ENCODE measurements around the gene GBGT1.

The GBGT1 gene

DNA sequence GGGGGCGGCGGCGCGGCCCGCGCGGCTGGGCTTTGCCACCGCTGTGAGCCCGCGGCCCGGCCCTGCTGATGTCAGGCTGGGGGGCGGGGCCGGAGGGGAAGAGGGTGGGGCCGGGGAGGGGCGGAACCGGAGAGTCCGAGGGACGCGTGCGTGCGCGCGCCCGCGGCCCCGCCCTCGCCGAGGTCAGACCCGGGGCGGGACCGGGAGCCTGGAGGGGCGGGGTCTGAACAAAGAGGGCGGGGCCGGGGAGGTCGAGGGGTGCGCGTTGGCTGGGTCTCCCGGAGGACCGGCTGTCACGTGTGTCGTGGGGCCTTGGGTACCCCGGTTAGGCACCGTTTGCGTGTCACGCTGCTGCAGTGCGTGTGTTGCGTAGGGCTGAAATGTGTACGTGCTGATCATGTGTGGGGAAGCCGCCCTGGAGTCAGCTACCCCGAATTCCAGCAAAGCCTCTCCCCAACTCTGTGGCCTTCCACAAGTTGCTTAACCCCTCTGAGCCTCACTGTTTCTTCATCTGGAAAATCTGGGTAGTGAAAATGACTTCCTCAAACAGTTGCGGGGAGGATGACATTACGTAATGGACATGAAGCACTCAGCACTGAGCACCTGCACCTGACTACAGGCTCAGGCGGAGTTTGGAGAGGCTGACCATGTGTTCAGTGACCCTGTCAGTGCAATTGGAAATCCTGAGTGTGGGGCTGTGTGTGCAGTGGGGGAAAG is 42.4 kb downstream of the GBGT1 start, which contains the start of gene RALGDS:
RALGDS (minus strand) TSS at position 43 of the 717 bp plus-strand sequence. CDS start 86 bp downstream, outside the sequence.
- H3K36me3 ChIP-seq (ENCODE audit: control insufficient read depth in 1 of 2, insufficient read depth in 2 of 2, low read length in 2 of 2) = no peaks in the 10 kb centered on the region
- H3K9me3 ChIP-seq (ENCODE audit: control insufficient read depth in 1 of 2, low read length in 2 of 2) = no peaks in the 10 kb centered on the region
- H3K4me1 ChIP-seq (ENCODE audit: control insufficient read depth in 1 of 2, insufficient read depth in 2 of 2, low read length in 2 of 2) = peaks cover 67 to 84% of the 10 kb centered on the region in 2 donors
- peak within 1 kb of the TSS; percentile 87 to 93 for H3K9ac ChIP-seq (ENCODE audit: low read depth in 1 of 2, low read length in 2 of 2)
- peak within 1 kb of the TSS; percentile 82 to 83 for H3K4me3 ChIP-seq (ENCODE audit: low read depth in 1 of 2, low read length in 2 of 2)
- no peaks in the 10 kb centered on the region for H3K27me3 ChIP-seq (ENCODE audit: control insufficient read depth in 1 of 2, insufficient read depth in 2 of 2, low read length in 2 of 2)
- H3K27ac ChIP-seq (ENCODE audit: low read depth, low read length) = peak within 1 kb of the TSS; percentile 82

- Histone ChIP-seq H3K36me3 (ENCODE audit: control insufficient read depth in 1 of 2, insufficient read depth in 2 of 2, low read length in 2 of 2) (no peaks in the 10 kb centered on the region), H3K9me3 (ENCODE audit: control insufficient read depth in 1 of 2, low read length in 2 of 2) (no peaks in the 10 kb centered on the region), H3K9ac (ENCODE audit: low read depth in 1 of 2, low read length in 2 of 2) (peak overlapping the region; percentile 87 to 93), H3K4me1 (ENCODE audit: control insufficient read depth in 1 of 2, insufficient read depth in 2 of 2, low read length in 2 of 2) (peaks cover 71 to 87% of the 10 kb centered on the region in 2 donors), H3K4me3 (ENCODE audit: low read depth in 1 of 2, low read length in 2 of 2) (peak overlapping the region; percentile 82 to 83), H3K27ac (ENCODE audit: low read depth, low read length) (peak overlapping the region; percentile 73), H3K27me3 (ENCODE audit: control insufficient read depth in 1 of 2, insufficient read depth in 2 of 2, low read length in 2 of 2) (no peaks in the 10 kb centered on the region)
Measured at GRCh38 chr9:133120501-133121197, 43.1 kb downstream of the GBGT1 start.

DNA sequence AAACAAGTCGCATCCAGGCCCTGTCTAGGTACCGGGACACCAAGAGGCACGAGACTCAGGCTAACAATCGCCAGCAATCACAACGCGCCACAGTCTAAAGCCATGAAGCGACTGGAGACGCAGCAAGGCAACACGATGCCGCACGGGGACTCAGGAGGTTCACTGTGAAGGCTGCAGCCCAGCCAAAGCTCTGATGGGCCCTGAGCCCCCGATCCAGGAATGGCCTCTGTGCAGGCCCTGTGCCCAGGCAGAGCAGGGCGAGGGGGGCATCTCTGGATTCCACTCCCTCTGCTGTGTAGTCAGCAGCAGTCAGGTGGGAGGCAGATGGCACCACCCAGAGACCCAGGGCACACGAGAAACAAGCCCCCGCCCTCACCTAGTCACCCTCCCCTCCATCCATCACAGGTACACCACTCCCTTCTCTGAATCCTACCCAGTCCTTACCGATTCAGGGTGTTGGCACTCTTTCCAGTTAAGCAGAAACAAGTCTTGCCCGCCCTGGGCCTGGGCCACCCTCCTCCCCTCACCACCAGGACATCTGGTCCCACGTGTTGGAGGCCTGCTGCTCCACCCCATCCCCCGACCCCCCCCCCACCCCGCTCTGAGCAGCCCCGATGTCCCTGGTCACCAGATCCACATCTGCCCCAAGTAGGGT is 43.7 kb downstream of the GBGT1 start:
- H3K9ac ChIP-seq (ENCODE audit: low read depth in 1 of 2, low read length in 2 of 2) = peak overlapping the region; percentile 87 to 93
- peak overlapping the region; percentile 82 to 83 for H3K4me3 ChIP-seq (ENCODE audit: low read depth in 1 of 2, low read length in 2 of 2)
- peaks cover 78 to 87% of the 10 kb centered on the region in 2 donors for H3K4me1 ChIP-seq (ENCODE audit: control insufficient read depth in 1 of 2, insufficient read depth in 2 of 2, low read length in 2 of 2)
- H3K9me3 ChIP-seq (ENCODE audit: control insufficient read depth in 1 of 2, low read length in 2 of 2) = no peaks in the 10 kb centered on the region
- H3K27ac ChIP-seq (ENCODE audit: low read depth, low read length) = peak overlapping the region; percentile 52
- H3K36me3 ChIP-seq (ENCODE audit: control insufficient read depth in 1 of 2, insufficient read depth in 2 of 2, low read length in 2 of 2) = no peaks in the 10 kb centered on the region
- H3K27me3 ChIP-seq (ENCODE audit: control insufficient read depth in 1 of 2, insufficient read depth in 2 of 2, low read length in 2 of 2) = no peaks in the 10 kb centered on the region

GRCh38 chr9:133119103-133119845 is 44.4 kb downstream of the GBGT1 start:
- peak overlapping the region; percentile 59 to 70 for H3K9ac ChIP-seq (ENCODE audit: low read depth in 1 of 2, low read length in 2 of 2)
- peak overlapping the region; percentile 62 to 83 for H3K4me3 ChIP-seq (ENCODE audit: low read depth in 1 of 2, low read length in 2 of 2)
- no peaks in the 10 kb centered on the region for H3K27me3 ChIP-seq (ENCODE audit: control insufficient read depth in 1 of 2, insufficient read depth in 2 of 2, low read length in 2 of 2)
- no peaks in the 10 kb centered on the region for H3K9me3 ChIP-seq (ENCODE audit: control insufficient read depth in 1 of 2, low read length in 2 of 2)
- H3K4me1 ChIP-seq (ENCODE audit: control insufficient read depth in 1 of 2, insufficient read depth in 2 of 2, low read length in 2 of 2) = peaks cover 81 to 87% of the 10 kb centered on the region in 2 donors
- H3K27ac ChIP-seq (ENCODE audit: low read depth, low read length) = peak overlapping the region; percentile 52
- H3K36me3 ChIP-seq (ENCODE audit: control insufficient read depth in 1 of 2, insufficient read depth in 2 of 2, low read length in 2 of 2) = no peaks in the 10 kb centered on the region

GRCh38 chr9:133118568-133118967 is 45.1 kb downstream of the GBGT1 start:
- Histone ChIP-seq H3K9ac (ENCODE audit: low read depth in 1 of 2, low read length in 2 of 2) (peak overlapping the region in 1 of 2 donors; percentile 25), H3K9me3 (ENCODE audit: control insufficient read depth in 1 of 2, low read length in 2 of 2) (no peaks in the 10 kb centered on the region), H3K27ac (ENCODE audit: low read depth, low read length) (no peak overlapping the region), H3K27me3 (ENCODE audit: control insufficient read depth in 1 of 2, insufficient read depth in 2 of 2, low read length in 2 of 2) (no peaks in the 10 kb centered on the region), H3K4me3 (ENCODE audit: low read depth in 1 of 2, low read length in 2 of 2) (no peak overlapping the region), H3K4me1 (ENCODE audit: control insufficient read depth in 1 of 2, insufficient read depth in 2 of 2, low read length in 2 of 2) (peaks cover 86 to 89% of the 10 kb centered on the region in 2 donors), H3K36me3 (ENCODE audit: control insufficient read depth in 1 of 2, insufficient read depth in 2 of 2, low read length in 2 of 2) (no peaks in the 10 kb centered on the region)

DNA sequence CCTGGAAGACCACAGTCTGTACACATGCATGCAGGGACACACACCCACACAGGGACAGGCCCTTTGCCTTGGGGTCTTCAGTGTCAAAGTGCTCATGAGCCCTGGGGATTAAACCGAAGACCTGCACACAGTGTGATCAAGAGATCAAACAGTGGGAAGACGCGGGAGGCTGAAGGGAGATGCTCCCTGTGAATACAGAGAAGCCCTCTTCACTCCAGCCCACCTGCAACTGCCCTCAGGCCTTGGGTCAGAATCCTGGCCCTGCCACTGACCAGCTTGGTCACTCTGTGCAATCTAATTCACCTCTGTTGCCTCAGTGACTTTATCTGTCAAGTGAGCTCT is 45.6 kb downstream of the GBGT1 start:
- no peaks in the 10 kb centered on the region for H3K9me3 ChIP-seq (ENCODE audit: control insufficient read depth in 1 of 2, low read length in 2 of 2)
- no peaks in the 10 kb centered on the region for H3K27me3 ChIP-seq (ENCODE audit: control insufficient read depth in 1 of 2, insufficient read depth in 2 of 2, low read length in 2 of 2)
- peaks cover 86 to 89% of the 10 kb centered on the region in 2 donors for H3K4me1 ChIP-seq (ENCODE audit: control insufficient read depth in 1 of 2, insufficient read depth in 2 of 2, low read length in 2 of 2)
- H3K9ac ChIP-seq (ENCODE audit: low read depth in 1 of 2, low read length in 2 of 2) = no peak overlapping the region
- H3K36me3 ChIP-seq (ENCODE audit: control insufficient read depth in 1 of 2, insufficient read depth in 2 of 2, low read length in 2 of 2) = no peaks in the 10 kb centered on the region
- H3K27ac ChIP-seq (ENCODE audit: low read depth, low read length) = no peak overlapping the region
- no peak overlapping the region for H3K4me3 ChIP-seq (ENCODE audit: low read depth in 1 of 2, low read length in 2 of 2)

DNA sequence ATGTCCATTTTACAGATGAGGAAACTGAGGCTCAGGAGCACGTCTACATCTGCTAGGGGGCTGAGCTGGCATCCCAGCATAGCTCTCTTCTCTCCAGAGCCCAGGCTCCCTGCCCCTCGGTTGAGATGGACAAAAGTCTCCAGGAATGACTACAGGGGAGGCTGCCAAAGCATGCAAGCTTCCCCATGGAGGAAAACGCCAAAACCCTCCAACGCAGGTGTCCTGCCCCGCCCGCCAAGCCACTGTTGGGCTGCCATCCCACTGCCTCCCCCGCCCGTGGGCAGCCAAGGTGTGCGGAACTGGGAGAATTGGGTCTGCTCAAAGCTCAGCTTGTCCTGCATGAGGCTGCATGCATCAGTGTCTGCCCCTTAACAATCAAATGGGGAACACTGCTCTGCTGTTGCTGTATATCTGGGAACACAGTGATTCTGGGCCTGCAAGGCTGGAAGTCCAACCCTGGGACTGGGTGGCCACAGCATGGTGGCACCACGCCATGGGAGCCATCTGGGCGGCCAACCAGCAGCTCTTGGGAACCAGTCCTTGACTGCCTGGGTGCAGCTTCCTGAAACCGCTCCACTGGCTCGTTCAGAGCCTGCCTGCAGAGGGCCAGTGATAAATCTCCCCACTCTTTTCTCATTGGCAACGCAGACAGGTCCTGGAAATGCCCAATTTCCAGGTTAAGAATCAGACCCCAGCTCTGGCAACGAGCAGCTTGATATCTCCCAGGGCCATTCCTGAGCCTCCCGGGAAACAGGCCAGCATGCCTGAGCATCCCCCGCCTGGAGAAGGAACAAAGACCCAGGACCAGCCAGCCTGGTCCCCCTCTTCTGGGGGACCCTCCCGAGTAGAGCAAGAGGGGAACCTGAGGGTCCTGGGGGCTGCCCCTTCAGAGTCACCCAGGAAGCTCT is 46.2 kb downstream of the GBGT1 start:
- Histone ChIP-seq H3K4me1 (ENCODE audit: control insufficient read depth in 1 of 2, insufficient read depth in 2 of 2, low read length in 2 of 2) (peaks cover 85 to 89% of the 10 kb centered on the region in 2 donors), H3K36me3 (ENCODE audit: control insufficient read depth in 1 of 2, insufficient read depth in 2 of 2, low read length in 2 of 2) (peaks cover 0 to under 1% of the 10 kb centered on the region in 2 donors), H3K27ac (ENCODE audit: low read depth, low read length) (no peak overlapping the region), H3K4me3 (ENCODE audit: low read depth in 1 of 2, low read length in 2 of 2) (no peak overlapping the region), H3K27me3 (ENCODE audit: control insufficient read depth in 1 of 2, insufficient read depth in 2 of 2, low read length in 2 of 2) (no peaks in the 10 kb centered on the region), H3K9ac (ENCODE audit: low read depth in 1 of 2, low read length in 2 of 2) (peak overlapping the region in 1 of 2 donors; percentile 20), H3K9me3 (ENCODE audit: control insufficient read depth in 1 of 2, low read length in 2 of 2) (no peaks in the 10 kb centered on the region)

- H3K36me3 ChIP-seq (ENCODE audit: control insufficient read depth in 1 of 2, insufficient read depth in 2 of 2, low read length in 2 of 2) = peaks cover 0 to 10% of the 10 kb centered on the region in 2 donors
- no peaks in the 10 kb centered on the region for H3K27me3 ChIP-seq (ENCODE audit: control insufficient read depth in 1 of 2, insufficient read depth in 2 of 2, low read length in 2 of 2)
- H3K9ac ChIP-seq (ENCODE audit: low read depth in 1 of 2, low read length in 2 of 2) = peak overlapping the region; percentile 20 to 23
- no peak overlapping the region for H3K27ac ChIP-seq (ENCODE audit: low read depth, low read length)
- no peaks in the 10 kb centered on the region for H3K9me3 ChIP-seq (ENCODE audit: control insufficient read depth in 1 of 2, low read length in 2 of 2)
- peaks cover 79 to 84% of the 10 kb centered on the region in 2 donors for H3K4me1 ChIP-seq (ENCODE audit: control insufficient read depth in 1 of 2, insufficient read depth in 2 of 2, low read length in 2 of 2)
- H3K4me3 ChIP-seq (ENCODE audit: low read depth in 1 of 2, low read length in 2 of 2) = no peak overlapping the region
Measured at GRCh38 chr9:133116346-133117231, 47.1 kb downstream of the GBGT1 start.
